SK-N-SH (cell line): ENCODE data around the gene LSP1.

Source experiments
- EZH2phosphoT487 ChIP-seq: fragments of 200-600 bp; sonication (generic); IDR thresholded peaks from 2 replicates; pipeline ENCODE4 v1.6.1; 2017; ENCODE audit warnings: low read depth, mixed run types, mild to moderate bottlenecking, antibody characterized with exemption, moderate library complexity, borderline replicate concordance
- POLR2AphosphoS5 ChIP-seq: IDR thresholded peaks from 2 replicates; pipeline ENCODE4 v1.6.1; 2012; ENCODE audit warnings: low read depth, low read length
- TF ChIP-seq, protein P1 (sequence below): fragments of 200-600 bp; sonication (generic); IDR thresholded peaks from 2 replicates; pipeline ENCODE4 v1.6.1; 2017; ENCODE audit warnings: antibody characterized with exemption, mild to moderate bottlenecking, moderate library complexity

- TF ChIP-seq POLR2AphosphoS5: no peak
- TF ChIP-seq, protein P1, sequence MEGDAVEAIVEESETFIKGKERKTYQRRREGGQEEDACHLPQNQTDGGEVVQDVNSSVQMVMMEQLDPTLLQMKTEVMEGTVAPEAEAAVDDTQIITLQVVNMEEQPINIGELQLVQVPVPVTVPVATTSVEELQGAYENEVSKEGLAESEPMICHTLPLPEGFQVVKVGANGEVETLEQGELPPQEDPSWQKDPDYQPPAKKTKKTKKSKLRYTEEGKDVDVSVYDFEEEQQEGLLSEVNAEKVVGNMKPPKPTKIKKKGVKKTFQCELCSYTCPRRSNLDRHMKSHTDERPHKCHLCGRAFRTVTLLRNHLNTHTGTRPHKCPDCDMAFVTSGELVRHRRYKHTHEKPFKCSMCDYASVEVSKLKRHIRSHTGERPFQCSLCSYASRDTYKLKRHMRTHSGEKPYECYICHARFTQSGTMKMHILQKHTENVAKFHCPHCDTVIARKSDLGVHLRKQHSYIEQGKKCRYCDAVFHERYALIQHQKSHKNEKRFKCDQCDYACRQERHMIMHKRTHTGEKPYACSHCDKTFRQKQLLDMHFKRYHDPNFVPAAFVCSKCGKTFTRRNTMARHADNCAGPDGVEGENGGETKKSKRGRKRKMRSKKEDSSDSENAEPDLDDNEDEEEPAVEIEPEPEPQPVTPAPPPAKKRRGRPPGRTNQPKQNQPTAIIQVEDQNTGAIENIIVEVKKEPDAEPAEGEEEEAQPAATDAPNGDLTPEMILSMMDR: no peak
- TF ChIP-seq EZH2phosphoT487: no peak
These were observed 46.2 kb downstream of the LSP1 start for GRCh38 chr11:1899090-1899489.
